ENCODE measurements around the gene PRKAR2B. TPM values are rescaled to one million over a fixed set of nuclear protein-coding genes. Genes with fewer than 3 reads are reported as not detected.

Gene PRKAR2B
- polyA plus RNA-seq, 1 donor from 2014 or later: 297 TPM

DNA sequence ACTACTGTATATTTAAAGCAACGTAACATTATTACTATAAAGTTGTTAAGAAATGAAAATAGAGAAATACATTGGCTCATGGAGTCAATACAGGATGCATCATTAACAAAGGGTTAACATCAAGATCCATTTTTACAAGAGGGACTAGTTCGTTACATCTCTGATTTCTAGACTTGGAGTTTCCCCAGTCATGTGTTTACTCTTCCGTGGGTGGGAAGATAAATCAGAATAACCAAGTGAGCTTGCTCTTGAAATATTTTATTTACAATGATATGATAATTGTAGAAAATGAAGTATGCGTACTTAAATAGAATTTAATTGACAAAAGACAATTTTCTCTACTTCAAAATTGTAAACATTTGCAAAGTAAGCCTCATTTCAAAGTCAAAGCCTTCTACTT, 1.0 kb upstream of the PRKAR2B start:
- Histone ChIP-seq H3K4me3 (ENCODE audit: low read length) (peak overlapping the region; percentile 67), H3K4me2 (ENCODE audit: low read length) (peak overlapping the region; percentile 60), H3K79me2 (replicated peaks; ENCODE audit: insufficient read depth, low read length) (peaks cover 39% of the 10 kb centered on the region), H3K27ac (ENCODE audit: low read length) (peak overlapping the region; percentile 94), H4K20me1 (ENCODE audit: insufficient read depth) (no peaks in the 10 kb centered on the region), H3K27me3 (ENCODE audit: insufficient read depth, low read depth, low read length) (no peaks in the 10 kb centered on the region), H3F3A (ENCODE audit: insufficient read depth, low read length, poor library complexity, severe bottlenecking) (peaks cover 5% of the 10 kb centered on the region), H3K9me3 (ENCODE audit: low read length) (no peaks in the 10 kb centered on the region), H3K9ac (ENCODE audit: low read length) (peak overlapping the region; percentile 81), H3K36me3 (ENCODE audit: insufficient read depth, low read length) (no peaks in the 10 kb centered on the region), H3K9me2 (ENCODE audit: insufficient read depth, low read length) (no peaks in the 10 kb centered on the region), H2AFZ (ENCODE audit: low read depth, low read length) (no peak overlapping the region)
- TF ChIP-seq, protein P1, sequence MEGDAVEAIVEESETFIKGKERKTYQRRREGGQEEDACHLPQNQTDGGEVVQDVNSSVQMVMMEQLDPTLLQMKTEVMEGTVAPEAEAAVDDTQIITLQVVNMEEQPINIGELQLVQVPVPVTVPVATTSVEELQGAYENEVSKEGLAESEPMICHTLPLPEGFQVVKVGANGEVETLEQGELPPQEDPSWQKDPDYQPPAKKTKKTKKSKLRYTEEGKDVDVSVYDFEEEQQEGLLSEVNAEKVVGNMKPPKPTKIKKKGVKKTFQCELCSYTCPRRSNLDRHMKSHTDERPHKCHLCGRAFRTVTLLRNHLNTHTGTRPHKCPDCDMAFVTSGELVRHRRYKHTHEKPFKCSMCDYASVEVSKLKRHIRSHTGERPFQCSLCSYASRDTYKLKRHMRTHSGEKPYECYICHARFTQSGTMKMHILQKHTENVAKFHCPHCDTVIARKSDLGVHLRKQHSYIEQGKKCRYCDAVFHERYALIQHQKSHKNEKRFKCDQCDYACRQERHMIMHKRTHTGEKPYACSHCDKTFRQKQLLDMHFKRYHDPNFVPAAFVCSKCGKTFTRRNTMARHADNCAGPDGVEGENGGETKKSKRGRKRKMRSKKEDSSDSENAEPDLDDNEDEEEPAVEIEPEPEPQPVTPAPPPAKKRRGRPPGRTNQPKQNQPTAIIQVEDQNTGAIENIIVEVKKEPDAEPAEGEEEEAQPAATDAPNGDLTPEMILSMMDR (IDR thresholded peaks at IDR 0.05; ENCODE audit: poor library complexity, severe bottlenecking): no peak
- TF ChIP-seq RAD21 (conservative IDR thresholded peaks at IDR 0.05): no peak
- TF ChIP-seq MXI1 (conservative IDR thresholded peaks at IDR 0.05; ENCODE audit: poor library complexity, severe bottlenecking): no peak
- TF ChIP-seq EZH2 (IDR thresholded peaks at IDR 0.05; ENCODE audit: borderline replicate concordance, insufficient read depth, low read length, poor library complexity, severe bottlenecking): no peak
- TF ChIP-seq EP300 (conservative IDR thresholded peaks at IDR 0.05; ENCODE audit: poor library complexity, severe bottlenecking): no peak
- no peak for TF ChIP-seq REST (IDR thresholded peaks at IDR 0.05; ENCODE audit: borderline replicate concordance)
- TF ChIP-seq TAF1 (IDR thresholded peaks at IDR 0.05; ENCODE audit: low read depth): no peak
- no peak for TF ChIP-seq SMC3 (conservative IDR thresholded peaks at IDR 0.05; ENCODE audit: poor library complexity)
- TF ChIP-seq POLR2AphosphoS5 (IDR thresholded peaks at IDR 0.05): no peak

DNA sequence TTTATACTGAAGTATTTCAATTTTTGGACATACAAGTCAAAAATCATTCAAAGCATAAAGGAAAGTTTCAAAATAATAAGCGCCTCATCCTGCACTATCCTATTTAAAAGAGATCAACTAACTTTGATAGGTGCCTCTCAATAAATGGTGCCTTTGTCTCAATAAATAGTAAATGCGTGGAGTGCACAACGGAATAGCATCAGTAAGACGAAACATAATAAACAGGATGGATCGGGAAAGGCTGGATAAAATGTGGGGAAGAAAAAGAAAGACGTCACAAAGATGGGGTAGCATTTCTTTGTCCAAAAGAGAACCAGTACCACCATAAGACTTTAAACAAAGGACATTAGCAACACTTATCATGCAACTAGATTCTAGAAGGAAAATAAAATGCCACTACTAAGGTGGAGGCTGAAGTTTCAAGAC, 571 bp upstream of the PRKAR2B start:
- Histone ChIP-seq H4K20me1 (ENCODE audit: insufficient read depth) (no peaks in the 10 kb centered on the region), H3K4me2 (ENCODE audit: low read length) (peak overlapping the region; percentile 60), H3K36me3 (ENCODE audit: insufficient read depth, low read length) (no peaks in the 10 kb centered on the region), H3K4me3 (ENCODE audit: low read length) (peak overlapping the region; percentile 67), H3K9me3 (ENCODE audit: low read length) (no peaks in the 10 kb centered on the region), H3K9me2 (ENCODE audit: insufficient read depth, low read length) (no peaks in the 10 kb centered on the region), H3K27me3 (ENCODE audit: insufficient read depth, low read depth, low read length) (no peaks in the 10 kb centered on the region), H3K79me2 (replicated peaks; ENCODE audit: insufficient read depth, low read length) (peaks cover 44% of the 10 kb centered on the region), H2AFZ (ENCODE audit: low read depth, low read length) (peak overlapping the region; percentile 62), H3K9ac (ENCODE audit: low read length) (peak overlapping the region; percentile 81), H3F3A (ENCODE audit: insufficient read depth, low read length, poor library complexity, severe bottlenecking) (peaks cover 5% of the 10 kb centered on the region), H3K27ac (ENCODE audit: low read length) (peak overlapping the region; percentile 94)
- TF ChIP-seq EZH2 (IDR thresholded peaks at IDR 0.05; ENCODE audit: borderline replicate concordance, insufficient read depth, low read length, poor library complexity, severe bottlenecking) (no peak), TAF1 (IDR thresholded peaks at IDR 0.05; ENCODE audit: low read depth) (no peak), MXI1 (conservative IDR thresholded peaks at IDR 0.05; ENCODE audit: poor library complexity, severe bottlenecking) (no peak), REST (IDR thresholded peaks at IDR 0.05; ENCODE audit: borderline replicate concordance) (no peak)
